Forelimb muscle (tissue), 1 donor: ENCODE data around the gene ZNF579. TPM values are rescaled to one million over a fixed set of nuclear protein-coding genes. Genes with fewer than 3 reads are reported as not detected.

ENCODE experiments used
- DNase-seq: peaks from one replicate; pipeline ENCODE4 v3.0.0-alpha.2; 2013; ENCODE audit warnings: low read depth
- polyA plus RNA-seq: library from polyadenylated mRNA; unstranded; fragments of 120-200 nt; gene quantifications from one replicate; pipeline ENCODE4 v1.2.1, GENCODE V29; 2013; ENCODE audit not compliant: insufficient read length

Gene ZNF579
- 12.0 TPM for polyA plus RNA-seq

DNA sequence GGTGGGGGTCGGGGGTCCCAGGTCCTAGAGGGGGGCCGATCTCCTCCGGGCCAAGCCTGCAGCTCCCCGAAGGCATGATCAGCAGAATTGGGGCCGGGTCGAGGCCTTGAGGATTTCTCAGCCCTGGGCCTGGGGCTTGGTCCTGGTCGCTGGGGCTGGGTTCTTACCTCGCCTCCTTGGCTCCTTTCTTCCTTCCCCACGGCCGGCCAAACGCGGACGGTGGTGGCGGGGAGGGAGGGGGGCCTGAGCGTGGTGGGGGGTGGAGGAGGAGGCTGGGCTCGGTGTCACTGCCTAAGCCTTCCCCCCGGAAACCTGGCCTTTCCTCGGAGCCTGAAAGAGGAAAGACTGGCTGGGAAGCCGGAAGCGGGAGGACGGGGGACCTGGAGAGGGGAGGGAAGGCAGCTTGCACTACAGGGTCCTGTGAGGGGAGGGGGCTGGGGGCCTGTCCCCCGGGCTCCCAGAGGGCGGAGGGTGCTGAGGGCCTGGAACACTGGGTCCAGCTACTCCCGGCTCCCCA is at the start of gene ZNF579:
Gene ZNF579 (minus strand): TSS at position 221 of the 517 bp plus-strand sequence. CDS start 1,209 bp downstream, outside the sequence.
- no peak for DNase-seq

GRCh38 chr19:55626350-55626749 is 45.7 kb upstream of the ZNF579 start:
- DNase-seq: no peak

DNA sequence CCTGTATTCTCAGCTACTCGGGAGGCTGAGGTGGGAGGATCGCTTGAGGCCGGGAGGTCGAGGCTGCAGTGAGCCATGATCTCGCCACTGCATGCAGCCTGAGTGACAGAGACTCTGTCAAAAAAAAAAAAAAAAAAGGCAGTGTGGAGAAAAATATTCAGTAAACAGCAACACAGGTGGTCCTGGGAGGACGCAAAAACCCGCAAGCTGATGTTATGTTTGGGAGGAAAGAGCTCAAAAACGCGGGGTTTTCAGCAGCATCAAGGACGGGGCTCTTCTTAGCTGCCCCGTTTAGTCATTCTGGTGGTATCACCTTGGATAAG is 44.3 kb upstream of the ZNF579 start:
- DNase-seq: no peak

GRCh38 chr19:55624109-55625003 is 43.7 kb upstream of the ZNF579 start, which contains the start of gene ZNF784:
Gene ZNF784, minus strand, starts transcription at chr19:55624566. Its CDS starts 5 bp downstream, at chr19:55624561.
- DNase-seq: peak; percentile 72

DNA sequence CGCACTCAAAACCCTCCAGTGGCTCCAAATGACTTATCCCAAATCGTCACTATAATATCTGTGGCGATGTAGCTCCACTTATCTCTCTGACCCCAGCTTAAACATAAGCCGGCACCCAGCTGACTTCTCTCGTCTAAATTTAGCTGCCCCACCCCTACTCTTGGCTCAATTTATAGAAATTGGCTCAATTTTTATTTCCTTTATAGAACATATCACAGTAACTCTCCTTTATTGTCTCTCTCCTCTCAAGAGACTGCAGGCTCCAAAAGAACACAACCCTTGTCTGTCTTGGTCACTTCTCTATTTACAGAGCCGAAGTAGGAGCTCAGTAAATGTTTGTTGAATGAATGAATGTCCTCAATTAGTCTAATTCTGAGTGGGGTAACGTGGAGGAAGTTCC is 42.9 kb upstream of the ZNF579 start:
- DNase-seq: no peak

DNA sequence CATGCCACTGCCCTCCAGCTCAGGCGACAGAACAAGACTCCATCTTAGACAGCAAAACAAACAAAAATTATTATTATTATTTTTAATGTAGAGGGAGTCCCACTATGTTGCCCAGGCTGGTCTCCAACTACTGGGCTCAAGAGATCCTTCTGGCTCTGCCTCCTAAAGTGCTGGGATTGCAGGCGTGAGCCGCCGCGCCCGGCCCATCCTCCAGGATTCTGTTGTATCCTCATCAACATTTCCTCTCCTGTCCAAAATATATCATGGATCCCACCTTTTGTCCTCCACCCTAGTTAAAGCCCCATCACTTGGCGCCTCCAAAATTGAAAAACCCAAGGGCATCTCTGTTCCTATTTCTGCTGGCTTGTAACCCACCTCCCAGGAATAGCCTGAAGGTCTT is 42.5 kb upstream of the ZNF579 start:
- no peak for DNase-seq

- DNase-seq: no peak
These were observed 41.8 kb upstream of the ZNF579 start for GRCh38 chr19:55622242-55622969.

- DNase-seq: no peak
These were observed 41.1 kb upstream of the ZNF579 start for GRCh38 chr19:55621673-55622231.

DNA sequence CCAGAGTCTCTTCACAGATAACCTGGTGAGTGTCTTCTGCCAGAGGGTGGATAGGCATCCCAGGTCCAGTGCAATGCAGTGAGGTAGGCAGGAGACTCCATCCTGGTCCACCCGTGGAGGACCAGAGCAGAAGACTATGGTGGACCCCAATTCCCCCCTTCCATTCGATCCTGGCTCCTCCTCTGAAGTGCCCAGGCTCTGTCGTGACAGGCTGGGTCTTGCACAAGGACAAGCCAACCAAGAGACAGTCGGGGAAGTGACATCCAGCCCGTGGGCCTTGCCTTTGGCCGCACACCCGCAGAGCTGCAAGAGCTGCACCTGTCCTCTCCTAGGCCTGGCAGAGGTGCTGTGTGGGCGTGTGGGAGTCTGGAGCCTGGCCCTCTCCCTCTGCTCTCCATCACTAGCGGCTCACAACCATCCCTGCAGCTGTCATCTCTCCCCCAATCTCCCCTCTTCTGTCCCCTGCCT is 40.6 kb upstream of the ZNF579 start:
- no peak for DNase-seq

- no peak for DNase-seq
These were observed 40.0 kb upstream of the ZNF579 start for GRCh38 chr19:55620410-55621204.

- DNase-seq: no peak
These were observed 38.6 kb upstream of the ZNF579 start for GRCh38 chr19:55619286-55619685.

DNA sequence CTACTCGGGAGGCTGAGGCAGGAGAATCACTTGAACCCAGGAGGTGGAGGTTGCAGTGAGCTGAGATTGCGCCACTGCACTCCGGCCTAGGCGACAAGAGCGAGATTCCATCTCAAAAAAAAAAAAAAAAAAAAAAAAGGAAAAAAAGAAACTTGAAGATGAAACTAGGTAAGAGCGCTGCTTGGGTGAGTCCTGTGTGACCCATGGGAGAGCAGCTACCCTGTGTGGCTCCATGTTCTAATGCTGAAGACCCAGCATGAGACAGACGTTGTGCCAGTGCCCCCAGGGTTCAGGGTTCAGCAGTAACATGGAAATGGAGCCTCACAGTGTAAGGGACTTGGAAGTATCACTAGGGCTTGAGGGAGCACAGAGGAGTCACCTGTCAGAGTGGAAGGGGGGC is 37.8 kb upstream of the ZNF579 start:
- no peak for DNase-seq

DNA sequence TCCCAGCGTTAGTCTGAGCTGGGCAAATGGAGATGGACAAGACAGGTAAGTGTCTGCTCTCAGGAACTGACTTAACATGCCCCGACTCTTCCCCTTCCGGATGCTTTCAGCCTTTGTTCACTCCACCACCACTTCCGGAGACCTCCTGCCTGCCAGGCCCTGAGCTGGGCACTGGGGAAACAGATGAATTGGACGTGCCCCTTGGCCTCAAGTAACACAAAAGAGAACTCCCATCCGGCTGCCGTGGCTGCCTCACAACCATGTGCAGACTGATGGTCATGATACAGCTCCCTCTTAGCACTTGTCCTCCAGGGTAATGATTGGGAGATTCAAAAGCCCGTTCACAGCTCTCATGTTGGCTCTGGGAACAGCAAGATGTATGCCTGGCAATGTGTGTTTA is 36.8 kb upstream of the ZNF579 start:
- DNase-seq: no peak

DNA sequence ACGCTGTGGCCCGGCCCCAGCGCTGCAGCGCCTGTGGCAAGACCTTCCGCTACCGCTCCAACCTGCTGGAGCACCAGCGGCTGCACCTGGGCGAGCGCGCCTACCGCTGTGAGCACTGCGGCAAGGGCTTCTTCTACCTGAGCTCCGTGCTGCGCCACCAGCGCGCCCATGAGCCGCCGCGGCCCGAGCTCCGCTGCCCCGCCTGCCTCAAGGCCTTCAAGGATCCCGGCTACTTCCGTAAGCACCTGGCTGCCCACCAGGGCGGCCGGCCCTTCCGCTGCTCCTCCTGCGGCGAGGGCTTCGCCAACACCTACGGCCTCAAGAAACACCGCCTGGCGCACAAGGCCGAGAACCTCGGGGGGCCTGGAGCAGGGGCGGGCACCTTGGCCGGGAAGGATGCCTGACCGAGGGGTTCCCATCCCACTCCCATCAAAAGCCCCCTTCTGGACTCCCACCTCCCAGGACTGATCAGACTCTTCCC is 35.8 kb upstream of the ZNF579 start:
- no peak for DNase-seq

GRCh38 chr19:55615543-55616394 is 35.1 kb upstream of the ZNF579 start:
- DNase-seq: no peak

- DNase-seq: no peak
These were observed 34.3 kb upstream of the ZNF579 start for GRCh38 chr19:55614711-55615542.

DNA sequence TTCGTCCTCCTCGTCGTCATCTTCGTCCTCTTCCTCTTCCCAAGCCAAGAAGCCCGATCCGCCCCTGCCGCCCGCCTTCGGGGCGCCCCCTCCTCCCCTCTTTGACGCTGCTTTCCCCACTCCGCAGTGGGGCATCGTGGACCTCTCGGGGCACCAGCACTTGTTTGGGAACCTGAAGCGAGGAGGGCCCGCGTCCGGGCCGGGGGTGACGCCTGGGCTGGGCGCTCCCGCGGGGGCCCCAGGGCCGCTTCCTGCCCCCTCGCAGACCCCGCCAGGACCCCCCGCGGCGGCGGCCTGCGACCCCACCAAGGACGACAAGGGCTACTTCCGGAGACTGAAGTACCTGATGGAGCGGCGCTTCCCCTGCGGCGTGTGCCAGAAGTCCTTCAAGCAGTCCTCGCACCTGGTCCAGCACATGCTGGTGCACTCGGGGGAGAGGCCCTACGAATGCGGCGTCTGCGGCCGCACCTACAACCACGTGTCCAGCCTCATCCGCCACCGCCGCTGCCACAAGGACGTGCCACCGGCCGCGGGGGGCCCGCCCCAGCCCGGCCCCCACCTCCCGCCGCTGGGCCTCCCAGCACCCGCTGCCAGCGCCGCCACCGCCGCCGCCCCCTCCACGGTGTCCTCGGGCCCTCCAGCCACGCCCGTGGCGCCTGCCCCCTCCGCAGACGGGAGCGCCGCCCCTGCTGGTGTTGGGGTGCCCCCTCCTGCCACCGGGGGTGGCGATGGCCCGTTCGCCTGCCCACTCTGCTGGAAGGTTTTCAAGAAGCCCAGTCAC is 33.5 kb upstream of the ZNF579 start:
- DNase-seq: no peak

DNA sequence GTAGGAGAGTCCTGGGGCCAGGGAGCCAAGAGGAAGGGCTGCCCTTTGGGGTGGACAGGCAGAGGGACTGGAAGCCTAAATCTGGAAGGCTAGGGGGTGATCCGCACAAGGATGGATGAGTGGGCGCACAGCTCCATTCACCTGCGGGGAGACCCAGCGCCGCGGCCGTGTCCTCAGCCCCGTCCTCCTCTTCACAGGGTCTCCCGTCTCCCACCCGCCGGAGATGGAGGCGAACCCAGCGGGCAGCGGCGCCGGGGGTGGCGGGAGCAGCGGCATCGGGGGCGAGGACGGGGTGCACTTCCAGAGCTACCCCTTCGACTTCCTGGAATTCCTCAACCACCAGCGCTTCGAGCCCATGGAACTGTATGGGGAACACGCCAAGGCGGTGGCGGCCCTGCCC is 32.7 kb upstream of the ZNF579 start:
- DNase-seq: no peak
